GM12878 (cell line): ENCODE results near the gene THAP7. TPM values are rescaled to one million over a fixed set of nuclear protein-coding genes. Genes with fewer than 3 reads are reported as not detected.

Source experiments
- ATAC-seq: fragments of 200-7000 bp; cut with Tn5 transposase; 3 replicates; pipeline ENCODE4 v1.9.1; 2020; ENCODE audit warnings: mild to moderate bottlenecking, moderate library complexity
- BruUV-seq: library from RNA; stranded (reverse); fragments of 400-500 nt; replicated peaks from 2 replicates; lab custom pipeline; 2021; lab: Mats Ljungman, UMichigan
- CTCF ChIA-PET: fragments of 300-600 bp; sonication (Branson Sonifier 250); formaldehyde crosslinking; extraction: SDS; loops from one replicate; lab custom pipeline; 2021; ENCODE audit warnings: inconsistent platforms; lab: Yijun Ruan, JAX
- POLR2A ChIA-PET: fragments of 350-600 bp; formaldehyde crosslinking; extraction: SDS; loops from one replicate; lab custom pipeline; 2021; ENCODE audit warnings: inconsistent platforms; lab: Charles Lee
- RAD21 ChIA-PET: fragments of 300-600 bp; sonication (Branson Sonifier 250); formaldehyde crosslinking; loops from one replicate; lab custom pipeline; 2023; ENCODE audit warnings: antibody characterized with exemption; ENCODE audit not compliant: unreplicated experiment; lab: Charles Lee
- SMC1A ChIA-PET: fragments of 300-600 bp; sonication (Branson Sonifier 250); formaldehyde crosslinking; loops from one replicate; lab custom pipeline; 2023; ENCODE audit not compliant: unreplicated experiment, uncharacterized antibody; lab: Charles Lee
- DNase-seq: peaks from one replicate; pipeline ENCODE4 v3.0.0-alpha.2; 2011; ENCODE audit warnings: low read depth, low spot score
- FAIRE-seq: peaks from 3 replicates; lab custom pipeline; 2011; peaks lifted over from hg19 to GRCh38; lab: Jason Lieb, UNC
- H2AFZ ChIP-seq: 2 replicates; pipeline ENCODE4 v1.6.0; 2011; ENCODE audit warnings: low read depth, low read length, control low read depth; ENCODE audit not compliant: control insufficient read depth
- H3K27ac ChIP-seq: 2 replicates; pipeline ENCODE4 v1.5.1; 2011; ENCODE audit warnings: control low read depth; ENCODE audit not compliant: control insufficient read depth, insufficient read depth
- H3K27me3 ChIP-seq, 2 experiments: replicated peaks in 1 of 2; 2 replicates each; pipeline versions ENCODE4 v1.6.0 to v1.6.1; 2011; ENCODE audit warnings: low read length in 1 of 2; ENCODE audit not compliant: control insufficient read depth in 2 of 2, insufficient read depth in 2 of 2
- H3K36me3 ChIP-seq, 2 experiments: 2 replicates each; pipeline ENCODE4 v1.5.1; 2011; ENCODE audit warnings: low read length in 1 of 2; ENCODE audit not compliant: control insufficient read depth in 2 of 2, insufficient read depth in 2 of 2
- H3K4me1 ChIP-seq: 2 replicates; pipeline ENCODE4 v1.6.1; 2011; ENCODE audit warnings: mild to moderate bottlenecking, low read length, moderate library complexity, mixed read lengths; ENCODE audit not compliant: control insufficient read depth, insufficient read depth
- H3K4me2 ChIP-seq: 2 replicates; pipeline ENCODE4 v1.6.0; 2011; ENCODE audit warnings: control low read depth; ENCODE audit not compliant: control insufficient read depth, insufficient read depth
- H3K4me3 ChIP-seq: fragments of 200-600 bp; sonication (generic); 2 replicates; pipeline ENCODE4 v1.5.1; 2016
- H3K79me2 ChIP-seq: 2 replicates; pipeline ENCODE4 v1.6.0; 2011; ENCODE audit warnings: low read length; ENCODE audit not compliant: control insufficient read depth, insufficient read depth
- H3K9ac ChIP-seq: 2 replicates; pipeline ENCODE4 v1.8.0; 2011; ENCODE audit warnings: low read length, control low read depth, mixed read lengths; ENCODE audit not compliant: control insufficient read depth, insufficient read depth
- H3K9me3 ChIP-seq: replicated peaks from 3 replicates; pipeline ENCODE4 v1.5.1; 2011; ENCODE audit warnings: mild to moderate bottlenecking, low read length; ENCODE audit not compliant: control insufficient read depth, insufficient read depth
- H4K20me1 ChIP-seq: 2 replicates; pipeline ENCODE4 v1.6.0; 2011; ENCODE audit not compliant: control insufficient read depth, insufficient read depth
- CBX5 ChIP-seq: sonication (generic); IDR thresholded peaks from 2 replicates; pipeline ENCODE4 v1.6.1; 2016; ENCODE audit warnings: low read depth, moderate library complexity, mild to moderate bottlenecking, inconsistent platforms
- EGR1 ChIP-seq, 2 experiments: IDR thresholded peaks; 1 replicate in 1 of 2; 2 replicates in 1 of 2; pipeline ENCODE4 v1.6.1; 2011 to 2012; ENCODE audit warnings: low read depth in 2 of 2, low read length in 2 of 2, borderline replicate concordance in 1 of 2, mild to moderate bottlenecking in 1 of 2, moderate library complexity in 1 of 2
- ETV6 ChIP-seq, 2 experiments: fragments of 450-650 bp in 1 of 2; IDR thresholded peaks in 1 of 2; conservative IDR thresholded peaks in 1 of 2; 2 replicates each; pipeline ENCODE4 v1.6.1; 2014; ENCODE audit warnings: antibody characterized with exemption in 1 of 2, borderline replicate concordance in 1 of 2, low read depth in 1 of 2, mild to moderate bottlenecking in 1 of 2, moderate library complexity in 1 of 2
- HDGF ChIP-seq: fragments of 450-650 bp; IDR thresholded peaks from 2 replicates; pipeline ENCODE4 v1.6.1; 2016; ENCODE audit warnings: antibody characterized with exemption
- WGBS: methylation state at CpG from one replicate; pipeline ENCODE4 v1.1.6; 2016; ENCODE audit warnings: low lambda C conversion rate; ENCODE audit not compliant: insufficient replicate concordance, insufficient coverage; ENCODE audit errors: missing lambda C conversion rate; 5-methylcytosine and 5-hydroxymethylcytosine counted together
- in situ Hi-C: fragments of 300-500 bp; cut with MboI; formaldehyde crosslinking; loops from 9 replicates; pipeline ENCODE4 v1.14.3; 2018; ENCODE audit warnings: mixed read lengths
- intact Hi-C: fragments of 100-400 bp; cut with micrococcal nuclease; formaldehyde crosslinking; loops from one replicate; pipeline ENCODE4 v1.14.2; 2022; ENCODE audit not compliant: unreplicated experiment
- polyA plus RNA-seq, 11 experiments: library from polyadenylated mRNA; depleted of rRNA in 4 of 11; unstranded in 6 of 11; stranded (reverse) in 5 of 11; fragments of >200 nt; fragmentation: Nextera tagmentation in 4 of 11; fragmentation: Illumina TruSeq in 1 of 11; extraction: Ambion mirVana in 4 of 11; extraction: Trizol in 1 of 11; gene quantifications; 1 replicate in 1 of 11; 2 replicates in 10 of 11; pipeline versions ENCODE4 v1.2.1 to v1.2.3, GENCODE V29; 2011 to 2016; ENCODE audit warnings: inconsistent platforms in 2 of 11, missing spikeins in 2 of 11, low read depth in 1 of 11
- total RNA-seq, 4 experiments: library from RNA; depleted of rRNA in 3 of 4; stranded (reverse); fragments of >200 nt in 3 of 4; fragmentation: Illumina TruSeq in 1 of 4; extraction: Trizol in 1 of 4; gene quantifications; 2 replicates each; pipeline versions ENCODE4 v1.2.1 to v1.2.3, GENCODE V29; 2013 to 2021
- TF ChIP-seq, protein P1 (sequence below): IDR thresholded peaks from 2 replicates; pipeline ENCODE4 v1.6.1; 2011; ENCODE audit warnings: low read depth, low read length, improper control_type of control experiment, borderline replicate concordance
- TF ChIP-seq, protein P2 (sequence below): IDR thresholded peaks from 2 replicates; pipeline ENCODE4 v1.6.1; 2011; ENCODE audit warnings: borderline replicate concordance, low read depth, mild to moderate bottlenecking, moderate library complexity, low read length; ENCODE audit not compliant: insufficient read depth, poor library complexity, severe bottlenecking
- TF ChIP-seq, protein P3 (sequence below): fragments of 450-650 bp; formaldehyde crosslinking; IDR thresholded peaks from 2 replicates; pipeline ENCODE4 v1.5.0; 2022; ENCODE audit warnings: mild to moderate bottlenecking, missing genetic modification characterization
- TF ChIP-seq, protein P4 (sequence below): IDR thresholded peaks from 2 replicates; pipeline ENCODE4 v1.6.1; 2012; ENCODE audit warnings: mild to moderate bottlenecking, low read depth, low read length

THAP7 gene
- total and polyA plus RNA-seq, 10 of the 15 experiments (the other 5 are each of a cell fraction or from before 2014, with no cell fraction given): 0.66 to 58.3 (median 26.3) TPM

DNA sequence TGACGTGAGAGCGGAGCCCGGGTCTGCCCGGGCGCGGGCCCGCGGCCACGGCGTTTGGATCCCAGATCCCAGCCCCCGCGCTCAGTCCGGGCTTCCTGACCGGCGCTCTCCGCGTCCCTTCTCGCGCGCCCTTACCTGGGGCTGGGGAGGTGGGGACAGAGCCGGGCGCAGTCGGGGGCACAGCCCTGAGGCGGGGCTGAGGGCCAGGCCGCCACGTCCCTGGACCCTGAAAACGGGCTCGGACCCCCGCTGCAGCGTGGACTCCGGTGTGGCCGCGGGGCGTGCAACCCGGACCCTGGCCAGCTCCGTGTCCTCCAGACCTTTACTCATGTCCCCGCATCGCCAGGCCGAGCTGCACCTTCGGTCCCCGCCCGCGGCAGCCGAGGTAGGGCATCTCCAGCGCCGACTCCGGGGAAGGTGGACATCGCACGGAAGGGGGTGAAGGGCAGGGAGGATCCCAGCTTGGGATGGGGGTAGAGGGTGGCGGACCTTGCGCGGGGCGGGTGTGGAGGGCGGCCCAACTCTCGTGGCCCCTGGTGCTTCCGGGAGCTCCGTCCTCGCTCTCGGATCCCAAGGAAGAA lies 44.7 kb downstream of the THAP7 start (continued):
- TF ChIP-seq, protein P1, sequence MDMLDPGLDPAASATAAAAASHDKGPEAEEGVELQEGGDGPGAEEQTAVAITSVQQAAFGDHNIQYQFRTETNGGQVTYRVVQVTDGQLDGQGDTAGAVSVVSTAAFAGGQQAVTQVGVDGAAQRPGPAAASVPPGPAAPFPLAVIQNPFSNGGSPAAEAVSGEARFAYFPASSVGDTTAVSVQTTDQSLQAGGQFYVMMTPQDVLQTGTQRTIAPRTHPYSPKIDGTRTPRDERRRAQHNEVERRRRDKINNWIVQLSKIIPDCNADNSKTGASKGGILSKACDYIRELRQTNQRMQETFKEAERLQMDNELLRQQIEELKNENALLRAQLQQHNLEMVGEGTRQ: no peak
- TF ChIP-seq, all 136 proteins: peak for 0

DNA sequence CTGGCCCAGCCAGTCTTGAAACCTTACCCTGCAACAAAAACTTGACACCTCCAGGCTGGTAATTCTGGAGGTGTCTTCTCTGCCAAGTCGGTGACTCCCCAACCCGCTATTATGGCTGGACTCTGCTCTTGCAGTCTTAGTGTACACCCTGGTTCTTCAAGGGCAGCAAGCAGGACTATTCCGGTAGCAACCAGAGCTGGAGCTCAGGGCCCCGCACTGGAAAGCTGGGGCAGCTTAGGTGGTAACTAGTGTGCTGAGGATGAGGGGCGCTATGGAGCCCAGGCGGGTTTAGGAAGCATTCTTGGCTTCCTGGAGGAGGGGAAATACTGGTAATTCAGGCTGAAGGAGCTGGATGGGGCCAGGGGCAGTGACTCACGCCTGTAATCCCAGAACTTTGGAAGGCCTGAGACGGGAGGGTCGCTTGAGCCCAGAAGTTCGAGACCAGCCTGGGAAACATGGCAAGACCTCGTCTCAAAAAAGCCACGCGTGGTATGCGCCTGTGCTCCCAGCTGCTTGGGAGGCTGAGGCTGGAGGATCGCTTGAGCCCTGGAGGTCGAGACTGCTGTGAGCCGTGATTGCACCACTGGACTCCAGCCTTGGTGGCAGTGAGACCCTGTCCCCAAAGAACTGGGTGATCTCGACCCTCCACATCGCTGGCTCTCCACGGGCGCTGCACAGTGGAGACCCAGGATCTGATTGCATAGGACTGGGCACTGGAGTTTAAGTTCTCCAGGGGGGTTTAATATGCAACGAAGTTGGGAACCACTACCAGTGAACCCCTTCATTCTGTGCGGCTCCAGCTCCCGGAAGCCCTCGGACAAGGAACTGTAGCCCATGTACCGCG lies 45.4 kb downstream of the THAP7 start:
- peak overlapping the region; percentile 64 for H2AFZ ChIP-seq
- TF ChIP-seq HDGF: no peak
- TF ChIP-seq, protein P2, sequence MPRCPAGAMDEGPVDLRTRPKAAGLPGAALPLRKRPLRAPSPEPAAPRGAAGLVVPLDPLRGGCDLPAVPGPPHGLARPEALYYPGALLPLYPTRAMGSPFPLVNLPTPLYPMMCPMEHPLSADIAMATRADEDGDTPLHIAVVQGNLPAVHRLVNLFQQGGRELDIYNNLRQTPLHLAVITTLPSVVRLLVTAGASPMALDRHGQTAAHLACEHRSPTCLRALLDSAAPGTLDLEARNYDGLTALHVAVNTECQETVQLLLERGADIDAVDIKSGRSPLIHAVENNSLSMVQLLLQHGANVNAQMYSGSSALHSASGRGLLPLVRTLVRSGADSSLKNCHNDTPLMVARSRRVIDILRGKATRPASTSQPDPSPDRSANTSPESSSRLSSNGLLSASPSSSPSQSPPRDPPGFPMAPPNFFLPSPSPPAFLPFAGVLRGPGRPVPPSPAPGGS: peak; percentile 6
- TF ChIP-seq, protein P3, sequence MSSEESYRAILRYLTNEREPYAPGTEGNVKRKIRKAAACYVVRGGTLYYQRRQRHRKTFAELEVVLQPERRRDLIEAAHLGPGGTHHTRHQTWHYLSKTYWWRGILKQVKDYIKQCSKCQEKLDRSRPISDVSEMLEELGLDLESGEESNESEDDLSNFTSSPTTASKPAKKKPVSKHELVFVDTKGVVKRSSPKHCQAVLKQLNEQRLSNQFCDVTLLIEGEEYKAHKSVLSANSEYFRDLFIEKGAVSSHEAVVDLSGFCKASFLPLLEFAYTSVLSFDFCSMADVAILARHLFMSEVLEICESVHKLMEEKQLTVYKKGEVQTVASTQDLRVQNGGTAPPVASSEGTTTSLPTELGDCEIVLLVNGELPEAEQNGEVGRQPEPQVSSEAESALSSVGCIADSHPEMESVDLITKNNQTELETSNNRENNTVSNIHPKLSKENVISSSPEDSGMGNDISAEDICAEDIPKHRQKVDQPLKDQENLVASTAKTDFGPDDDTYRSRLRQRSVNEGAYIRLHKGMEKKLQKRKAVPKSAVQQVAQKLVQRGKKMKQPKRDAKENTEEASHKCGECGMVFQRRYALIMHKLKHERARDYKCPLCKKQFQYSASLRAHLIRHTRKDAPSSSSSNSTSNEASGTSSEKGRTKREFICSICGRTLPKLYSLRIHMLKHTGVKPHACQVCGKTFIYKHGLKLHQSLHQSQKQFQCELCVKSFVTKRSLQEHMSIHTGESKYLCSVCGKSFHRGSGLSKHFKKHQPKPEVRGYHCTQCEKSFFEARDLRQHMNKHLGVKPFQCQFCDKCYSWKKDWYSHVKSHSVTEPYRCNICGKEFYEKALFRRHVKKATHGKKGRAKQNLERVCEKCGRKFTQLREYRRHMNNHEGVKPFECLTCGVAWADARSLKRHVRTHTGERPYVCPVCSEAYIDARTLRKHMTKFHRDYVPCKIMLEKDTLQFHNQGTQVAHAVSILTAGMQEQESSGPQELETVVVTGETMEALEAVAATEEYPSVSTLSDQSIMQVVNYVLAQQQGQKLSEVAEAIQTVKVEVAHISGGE: no peak
- TF ChIP-seq CBX5: no peak
- TF ChIP-seq, protein P4, sequence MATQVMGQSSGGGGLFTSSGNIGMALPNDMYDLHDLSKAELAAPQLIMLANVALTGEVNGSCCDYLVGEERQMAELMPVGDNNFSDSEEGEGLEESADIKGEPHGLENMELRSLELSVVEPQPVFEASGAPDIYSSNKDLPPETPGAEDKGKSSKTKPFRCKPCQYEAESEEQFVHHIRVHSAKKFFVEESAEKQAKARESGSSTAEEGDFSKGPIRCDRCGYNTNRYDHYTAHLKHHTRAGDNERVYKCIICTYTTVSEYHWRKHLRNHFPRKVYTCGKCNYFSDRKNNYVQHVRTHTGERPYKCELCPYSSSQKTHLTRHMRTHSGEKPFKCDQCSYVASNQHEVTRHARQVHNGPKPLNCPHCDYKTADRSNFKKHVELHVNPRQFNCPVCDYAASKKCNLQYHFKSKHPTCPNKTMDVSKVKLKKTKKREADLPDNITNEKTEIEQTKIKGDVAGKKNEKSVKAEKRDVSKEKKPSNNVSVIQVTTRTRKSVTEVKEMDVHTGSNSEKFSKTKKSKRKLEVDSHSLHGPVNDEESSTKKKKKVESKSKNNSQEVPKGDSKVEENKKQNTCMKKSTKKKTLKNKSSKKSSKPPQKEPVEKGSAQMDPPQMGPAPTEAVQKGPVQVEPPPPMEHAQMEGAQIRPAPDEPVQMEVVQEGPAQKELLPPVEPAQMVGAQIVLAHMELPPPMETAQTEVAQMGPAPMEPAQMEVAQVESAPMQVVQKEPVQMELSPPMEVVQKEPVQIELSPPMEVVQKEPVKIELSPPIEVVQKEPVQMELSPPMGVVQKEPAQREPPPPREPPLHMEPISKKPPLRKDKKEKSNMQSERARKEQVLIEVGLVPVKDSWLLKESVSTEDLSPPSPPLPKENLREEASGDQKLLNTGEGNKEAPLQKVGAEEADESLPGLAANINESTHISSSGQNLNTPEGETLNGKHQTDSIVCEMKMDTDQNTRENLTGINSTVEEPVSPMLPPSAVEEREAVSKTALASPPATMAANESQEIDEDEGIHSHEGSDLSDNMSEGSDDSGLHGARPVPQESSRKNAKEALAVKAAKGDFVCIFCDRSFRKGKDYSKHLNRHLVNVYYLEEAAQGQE: no peak
- TF ChIP-seq EGR1 (IDR thresholded peaks at IDR 0.05; ENCODE audit: borderline replicate concordance in 1 of 2, low read depth in 2 of 2, low read length in 2 of 2): no peak
- no peak for TF ChIP-seq ETV6 (conservative IDR thresholded peaks at IDR 0.05 in 1 of 2, IDR thresholded peaks at IDR 0.05 in 1 of 2; ENCODE audit: borderline replicate concordance in 1 of 2, low read depth in 1 of 2)

More for the DNA sequence above, 45.4 kb downstream of the THAP7 start:
- peaks cover 3 to 22% of the 10 kb centered on the region in 2 experiments for H3K36me3 ChIP-seq
- no peaks in the 10 kb centered on the region; the same call in 1 of the 2 replicates for H3K79me2 ChIP-seq
- no peaks in the 10 kb centered on the region; a peak in 1 of 4 replicates for H3K27me3 ChIP-seq
- intact Hi-C loops (no loop called here), in situ Hi-C loops (no loop called here)
- no peaks in the 10 kb centered on the region for H3K9me3 ChIP-seq
- peaks cover 2% of the 10 kb centered on the region for H4K20me1 ChIP-seq
- ChIA-PET SMC1A (interaction anchor here (0.6 to 1.1 kb wide), 2 partner anchors 31 to 51 kb away, joined by 3 read pairs; no protein-coding TSS in a partner anchor), RAD21 (interaction anchor here (0.8 to 1.6 kb wide), 3 partner anchors 34 to 71 kb away, joined by 3 to 4 read pairs (median 3); no protein-coding TSS in a partner anchor), CTCF (interaction anchor here (1.5 kb wide), 1 partner anchor 36 kb away, joined by 4 read pairs; no protein-coding TSS in a partner anchor), POLR2A (interaction anchor here (0.6 kb wide), 1 partner anchor 794 kb away, joined by 3 read pairs; no protein-coding TSS in a partner anchor)
- DNase-seq: no peak
- peaks cover 5% of the 10 kb centered on the region; the same call in 1 of the 2 replicates for H3K4me1 ChIP-seq
- peak overlapping the region; percentile 90 for H3K4me2 ChIP-seq
- BruUV-seq: no TSS peak
- peak overlapping the region; percentile 75 for H3K4me3 ChIP-seq
- H3K27ac ChIP-seq: no peak overlapping the region
- FAIRE-seq: peak; percentile 27
- no peak; the same call in none of the 3 replicates for ATAC-seq
- WGBS: 73% methylated on average over 27 of the region's 27 CpGs
- peak overlapping the region; percentile 68 for H3K9ac ChIP-seq
